GM12873 (cell line): ENCODE results near the gene USP20.

Experiments used
- CTCF ChIP-seq: IDR thresholded peaks from 2 replicates; pipeline ENCODE4 v1.5.1; 2012; ENCODE audit warnings: low read depth, mild to moderate bottlenecking, moderate library complexity, low read length, control low read depth; ENCODE audit not compliant: insufficient read depth; ENCODE audit errors: missing control alignments

USP20 gene

DNA sequence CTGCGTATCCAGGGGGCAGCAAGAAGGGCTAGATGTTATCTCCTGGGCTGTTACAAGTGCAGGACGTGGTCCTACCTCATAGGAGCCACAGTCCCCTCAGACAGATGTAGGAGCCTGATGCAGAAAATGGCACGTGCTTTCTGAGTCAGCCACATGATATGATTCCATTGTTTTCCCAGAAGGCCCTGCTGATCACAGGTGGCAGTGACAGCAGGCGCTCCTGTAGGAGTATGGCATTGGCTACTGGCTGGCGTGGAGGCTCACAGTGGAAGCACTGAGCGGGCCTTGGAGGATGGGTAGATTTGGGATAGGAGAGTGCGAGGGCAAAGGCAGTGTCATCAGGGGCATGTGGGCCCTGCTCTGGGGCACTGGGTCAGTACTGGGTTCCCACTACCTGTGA is 21.9 kb downstream of the USP20 start:
- no peak for TF ChIP-seq CTCF

- no peak for TF ChIP-seq CTCF
These were observed 23.1 kb downstream of the USP20 start for GRCh38 chr9:129858167-129858962.

DNA sequence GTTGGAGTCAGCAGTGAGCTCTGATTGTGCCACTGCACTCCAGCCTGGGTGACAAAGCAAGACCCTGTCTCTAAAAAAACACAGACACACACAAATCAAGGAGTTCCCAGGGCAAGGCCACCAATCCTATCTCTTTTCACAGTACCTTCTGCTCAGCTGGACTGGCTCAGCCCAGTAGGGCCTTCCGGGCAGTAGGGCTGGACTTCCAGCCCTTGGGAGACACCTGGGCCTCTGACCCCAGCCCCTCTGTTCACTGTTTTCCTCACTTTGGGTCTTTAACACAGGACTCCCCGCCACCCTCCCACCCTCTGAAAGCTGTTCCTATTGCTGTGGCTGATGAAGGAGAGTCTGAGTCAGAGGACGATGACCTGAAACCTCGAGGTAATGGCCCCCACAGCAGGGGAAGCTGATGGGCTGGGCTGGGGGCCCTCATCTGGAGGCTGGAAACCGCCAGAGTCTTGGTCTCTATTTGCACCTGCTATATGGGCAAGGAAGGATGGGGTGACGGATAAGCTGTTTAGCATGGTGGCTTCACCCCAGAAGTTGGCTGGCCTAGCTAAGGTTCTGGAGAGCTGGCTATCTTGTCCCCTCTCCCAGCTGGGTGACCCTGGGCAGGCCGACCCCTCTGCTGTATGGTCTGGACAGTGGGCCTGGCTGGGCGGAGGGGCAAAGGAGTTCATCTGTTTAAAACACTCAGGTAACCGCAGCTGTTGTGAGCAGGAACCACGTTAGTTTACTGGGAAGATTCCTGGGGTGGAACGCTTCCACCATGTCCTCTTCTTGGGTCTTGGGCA is 25.6 kb downstream of the USP20 start:
- TF ChIP-seq CTCF, result no peak

DNA sequence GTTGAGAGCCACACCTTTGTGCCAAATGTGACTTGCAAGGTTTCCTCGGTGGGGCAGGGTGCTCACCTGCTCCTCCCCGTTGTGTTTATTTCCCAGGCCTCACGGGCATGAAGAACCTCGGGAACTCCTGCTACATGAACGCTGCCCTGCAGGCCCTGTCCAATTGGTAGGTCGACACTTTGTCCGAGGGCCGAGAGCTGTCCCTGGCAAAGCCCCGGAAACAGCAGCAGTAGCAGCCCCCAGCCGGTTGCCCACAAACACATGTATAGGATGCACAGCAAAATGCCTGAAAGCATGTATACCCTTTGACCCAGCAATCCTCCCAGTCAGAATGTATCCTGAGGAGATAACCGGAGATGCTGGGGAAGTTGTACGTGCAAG is 26.2 kb downstream of the USP20 start:
- TF ChIP-seq CTCF, result no peak

DNA sequence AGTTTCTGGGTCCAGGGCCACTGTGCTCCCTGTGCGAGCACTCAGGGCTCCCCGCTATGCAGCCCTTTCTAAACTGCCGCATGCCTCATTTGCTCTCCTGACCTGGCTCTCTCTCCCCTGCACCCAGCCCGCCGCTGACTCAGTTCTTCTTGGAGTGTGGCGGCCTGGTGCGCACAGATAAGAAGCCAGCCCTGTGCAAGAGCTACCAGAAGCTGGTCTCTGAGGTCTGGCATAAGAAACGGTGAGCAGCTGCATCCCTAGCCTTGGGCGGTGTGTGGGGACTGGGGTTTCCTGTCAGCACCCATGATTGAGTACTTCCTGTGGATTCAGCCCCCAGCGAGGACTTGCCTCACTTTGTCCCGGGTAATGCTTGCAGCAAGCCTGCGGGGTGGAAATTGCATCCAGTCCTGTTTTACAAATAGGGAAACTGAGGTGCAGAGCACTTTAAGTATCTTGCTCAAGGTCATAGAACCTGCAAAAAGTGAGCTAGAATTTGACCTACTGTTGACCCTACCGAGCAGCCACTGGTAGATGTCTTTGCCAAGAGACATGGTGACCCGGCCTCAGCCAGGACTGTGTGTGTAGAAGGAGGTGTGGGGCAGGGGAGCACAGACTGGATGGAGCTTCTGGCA is 27.9 kb downstream of the USP20 start:
- no peak for TF ChIP-seq CTCF

DNA sequence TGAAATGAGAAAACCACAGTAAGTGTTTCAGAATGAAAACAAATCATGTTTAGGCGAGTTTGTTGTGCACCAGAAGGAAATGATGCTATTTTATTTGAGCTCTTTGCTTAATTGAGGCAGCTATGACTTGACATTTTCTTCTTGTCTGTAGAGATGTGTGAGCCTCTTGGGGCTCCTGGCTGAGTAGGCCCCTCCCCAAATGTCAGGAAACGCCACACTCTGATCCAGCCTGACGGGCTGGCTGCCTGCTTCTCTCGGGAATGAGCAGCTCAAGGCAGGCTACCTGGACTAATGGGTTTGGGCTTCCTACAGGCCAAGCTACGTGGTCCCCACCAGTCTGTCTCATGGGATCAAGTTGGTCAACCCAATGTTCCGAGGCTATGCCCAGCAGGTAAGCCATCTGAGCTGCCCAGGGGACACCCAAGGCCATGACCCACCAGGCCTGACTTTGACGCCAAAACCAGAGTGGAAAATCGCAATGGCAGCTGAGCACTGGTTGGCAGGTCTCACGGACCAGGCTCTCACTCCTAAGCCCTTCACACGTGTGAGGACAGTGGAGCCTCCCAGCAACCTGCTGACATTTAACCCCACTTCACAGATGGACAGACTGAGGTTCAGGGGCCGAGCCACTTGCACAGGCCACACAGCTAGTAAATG is 29.9 kb downstream of the USP20 start:
- no peak for TF ChIP-seq CTCF

- no peak for TF ChIP-seq CTCF
These were observed 30.5 kb downstream of the USP20 start for GRCh38 chr9:129865668-129866320.
